Endothelial cell of coronary artery (primary cell): Measurements from ENCODE around the gene MYPN. TPM values are rescaled to one million over a fixed set of nuclear protein-coding genes. Genes with fewer than 3 reads are reported as not detected.

Source experiments
- total RNA-seq: library from RNA; depleted of rRNA; stranded (reverse); fragments of >200 nt; gene quantifications from 2 replicates; pipeline ENCODE4 v1.2.3, GENCODE V29; 2014

Gene MYPN
- total RNA-seq, result under 0.01 and 0.09 TPM in 2 replicates

GRCh38 chr10:68109331-68109730 is at the start of gene MYPN:
TSS of gene MYPN (plus strand) at chr10:68109488. CDS start at chr10:68121439, 11,951 bp downstream.

GRCh38 chr10:68074775-68075549 is 34.3 kb upstream of the MYPN start, which contains the start of gene HERC4:
TSS of gene HERC4 (minus strand) at chr10:68075283. CDS start at chr10:68073108, 2,175 bp downstream.

GRCh38 chr10:68231817-68232251 is 122.5 kb downstream of the MYPN start, which contains the start of gene ATOH7:
TSS of gene ATOH7 (minus strand) at chr10:68232113. CDS start at chr10:68231677, 436 bp downstream.

Other genes starting within 250 kb of the MYPN start
- gene SIRT1, start 224.8 kb upstream of the MYPN start, total RNA-seq, result 7.6 and 8.9 TPM in 2 replicates
- 39.2 and 68.2 TPM in 2 replicates for gene HERC4, start 34.2 kb upstream of the MYPN start, total RNA-seq
- not detected in 2 replicates for gene ATOH7, start 122.6 kb downstream of the MYPN start, total RNA-seq
- 28.5 and 35.9 TPM in 2 replicates for gene HNRNPH3, start 222.6 kb downstream of the MYPN start, total RNA-seq
- gene PBLD, start 223.4 kb downstream of the MYPN start, total RNA-seq, result 1.6 and 2.9 TPM in 2 replicates